ENCODE data around the gene SLC25A10. TPM values are rescaled to one million over a fixed set of nuclear protein-coding genes. Genes with fewer than 3 reads are reported as not detected.

The SLC25A10 gene
- total RNA-seq, 1 experiment from 2014 or later = 30.9 TPM

DNA sequence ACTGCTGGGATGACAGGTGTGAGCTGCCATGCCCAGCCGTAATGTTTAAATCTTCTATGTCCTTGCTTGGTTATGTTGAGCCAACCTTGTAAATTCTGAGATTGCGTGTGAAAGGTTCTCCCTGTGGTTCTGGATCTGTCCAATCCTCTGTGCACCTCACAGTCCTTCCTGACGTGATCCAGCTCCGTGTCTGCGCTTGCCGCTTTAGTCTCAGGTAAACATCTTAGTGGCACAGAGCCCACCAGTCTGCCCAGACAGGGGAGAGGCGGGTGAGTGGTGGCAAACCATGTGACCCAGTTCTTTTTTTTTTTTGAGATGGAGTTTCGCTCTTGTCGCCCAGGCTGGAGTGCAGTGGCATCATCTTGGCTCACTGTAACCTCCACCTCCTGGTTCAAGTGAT lies 13.9 kb downstream of the SLC25A10 start:
- Histone ChIP-seq H4K20me1 (ENCODE audit: control insufficient read depth, insufficient read depth, insufficient read length) (no peaks in the 10 kb centered on the region), H2BK15ac (ENCODE audit: low read depth, low read length) (no peak overlapping the region), H3K56ac (ENCODE audit: insufficient read length, low read depth, low read length) (no peak overlapping the region), H3K23me2 (ENCODE audit: insufficient read length, low read depth, low read length, poor library complexity, severe bottlenecking) (no peaks in the 10 kb centered on the region), H2BK120ac (ENCODE audit: low read depth, low read length, poor library complexity, severe bottlenecking) (no peak overlapping the region), H3K4me2 (ENCODE audit: insufficient read depth, insufficient read length, low read length) (no peak overlapping the region), H3K79me2 (ENCODE audit: insufficient read depth, low read length) (no peaks in the 10 kb centered on the region), H3K23ac (ENCODE audit: insufficient read length, low read depth, low read length) (no peak overlapping the region), H2AFZ (ENCODE audit: low read length) (no peak overlapping the region), H2AK5ac (ENCODE audit: insufficient read length, low read length) (no peak overlapping the region), H3T11ph (ENCODE audit: low read length) (no peak overlapping the region), H4K91ac (ENCODE audit: insufficient read length, low read depth, low read length) (no peak overlapping the region), H2BK5ac (ENCODE audit: insufficient read length, low read length) (no peak overlapping the region), H3K18ac (ENCODE audit: insufficient read length, low read depth, low read length) (no peak overlapping the region), H3K9me3 (ENCODE audit: control insufficient read depth, low read depth, low read length) (no peaks in the 10 kb centered on the region), H2BK20ac (ENCODE audit: low read depth, low read length, poor library complexity, severe bottlenecking) (no peak overlapping the region), H3K4ac (ENCODE audit: low read depth, low read length) (no peak overlapping the region), H4K8ac (replicated peaks; ENCODE audit: insufficient read length, low read depth, low read length) (no peak overlapping the region), H4K5ac (ENCODE audit: insufficient read length, low read depth, low read length) (no peak overlapping the region), H3K79me1 (ENCODE audit: insufficient read depth, low read depth, low read length, poor library complexity, severe bottlenecking) (no peaks in the 10 kb centered on the region), H3K4me1 (ENCODE audit: insufficient read depth, low read length) (no peaks in the 10 kb centered on the region; the same call in 1 of the 2 replicates), H3K9ac (ENCODE audit: extremely low read depth, insufficient read length, low read length) (no peak overlapping the region), H3K27me3 (ENCODE audit: insufficient read depth, low read length) (no peaks in the 10 kb centered on the region), H3K14ac (ENCODE audit: insufficient read depth, low read length) (no peak overlapping the region), H2BK12ac (ENCODE audit: insufficient read length, low read depth, low read length) (no peak overlapping the region), H3K27ac (ENCODE audit: insufficient read length, low read depth, low read length) (no peak overlapping the region)
- Mint-ChIP-seq H3K4me3 (no peak overlapping the region; a peak in 1 of 5 replicates), H3K27me3 (ENCODE audit: low read depth) (peaks cover 4% of the 10 kb centered on the region), H3K27ac (no peak overlapping the region; a peak in 1 of 7 replicates), H3K36me3 (ENCODE audit: insufficient read depth in 1 of 3, low read depth in 3 of 3) (no peaks in the 10 kb centered on the region), H3K4me1 (peaks cover 8 to 11% of the 10 kb centered on the region in 2 experiments; a peak in 3 of 4 replicates), H3K9me3 (no peaks in the 10 kb centered on the region)
- WGBS (ENCODE audit: extremely low coverage, insufficient read length, low lambda C conversion rate) = no CpG with 5 or more reads among the region's 9 CpGs
- TF ChIP-seq, protein P1, sequence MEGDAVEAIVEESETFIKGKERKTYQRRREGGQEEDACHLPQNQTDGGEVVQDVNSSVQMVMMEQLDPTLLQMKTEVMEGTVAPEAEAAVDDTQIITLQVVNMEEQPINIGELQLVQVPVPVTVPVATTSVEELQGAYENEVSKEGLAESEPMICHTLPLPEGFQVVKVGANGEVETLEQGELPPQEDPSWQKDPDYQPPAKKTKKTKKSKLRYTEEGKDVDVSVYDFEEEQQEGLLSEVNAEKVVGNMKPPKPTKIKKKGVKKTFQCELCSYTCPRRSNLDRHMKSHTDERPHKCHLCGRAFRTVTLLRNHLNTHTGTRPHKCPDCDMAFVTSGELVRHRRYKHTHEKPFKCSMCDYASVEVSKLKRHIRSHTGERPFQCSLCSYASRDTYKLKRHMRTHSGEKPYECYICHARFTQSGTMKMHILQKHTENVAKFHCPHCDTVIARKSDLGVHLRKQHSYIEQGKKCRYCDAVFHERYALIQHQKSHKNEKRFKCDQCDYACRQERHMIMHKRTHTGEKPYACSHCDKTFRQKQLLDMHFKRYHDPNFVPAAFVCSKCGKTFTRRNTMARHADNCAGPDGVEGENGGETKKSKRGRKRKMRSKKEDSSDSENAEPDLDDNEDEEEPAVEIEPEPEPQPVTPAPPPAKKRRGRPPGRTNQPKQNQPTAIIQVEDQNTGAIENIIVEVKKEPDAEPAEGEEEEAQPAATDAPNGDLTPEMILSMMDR (conservative IDR thresholded peaks at IDR 0.05) = no peak
- no peak for DNase-seq
